HepG2 (cell line): ENCODE results near the gene CASKIN1. TPM values are rescaled to one million over a fixed set of nuclear protein-coding genes. Genes with fewer than 3 reads are reported as not detected.

ENCODE experiments used
- ATAC-seq: fragments of 200-7000 bp; cut with Tn5 transposase; 3 replicates; pipeline ENCODE4 v1.9.1; 2020; ENCODE audit warnings: mild to moderate bottlenecking, moderate library complexity
- BruUV-seq: library from RNA; stranded (reverse); fragments of 400-500 nt; replicated peaks from 2 replicates; lab custom pipeline; 2021; lab: Mats Ljungman, UMichigan
- CTCF ChIA-PET: fragments of 300-600 bp; formaldehyde crosslinking; extraction: SDS; loops from one replicate; lab custom pipeline; 2021; ENCODE audit warnings: low total read pairs, inconsistent platforms, low intra/inter-chr PET ratio; lab: Yijun Ruan, JAX
- POLR2A ChIA-PET: fragments of 350-600 bp; sonication (Branson Sonifier 250); formaldehyde crosslinking; loops from one replicate; lab custom pipeline; 2020; ENCODE audit warnings: antibody characterized with exemption, inconsistent platforms; lab: Yijun Ruan, JAX
- DNase-seq: peaks from one replicate; pipeline ENCODE4 v3.0.0-alpha.2; 2015; ENCODE audit warnings: low spot score
- FAIRE-seq: peaks from 3 replicates; lab custom pipeline; 2011; peaks lifted over from hg19 to GRCh38; lab: Jason Lieb, UNC
- H2AFZ ChIP-seq: one replicate; pipeline ENCODE4 v1.6.1; 2011; ENCODE audit warnings: low read length, inconsistent platforms
- H3K27ac ChIP-seq: fragments of 300-600 bp; 3 replicates; pipeline ENCODE4 v1.8.0; 2011; ENCODE audit warnings: mixed run types, mild to moderate bottlenecking, mixed read lengths, low read length, inconsistent platforms; ENCODE audit not compliant: insufficient read depth; ENCODE audit errors: extremely low read length
- H3K27me3 ChIP-seq, 2 experiments: fragments of 200-600 bp in 1 of 2; 2 replicates in 1 of 2; 3 replicates in 1 of 2; pipeline versions ENCODE4 v1.6.0 to v1.8.0; 2011; ENCODE audit warnings: low read length in 2 of 2, mild to moderate bottlenecking in 2 of 2, moderate library complexity in 2 of 2, inconsistent platforms in 1 of 2; ENCODE audit not compliant: insufficient read depth in 2 of 2, control insufficient read depth in 1 of 2
- H3K36me3 ChIP-seq, 2 experiments: fragments of 200-600 bp in 1 of 2; replicated peaks in 1 of 2; 2 replicates in 1 of 2; 3 replicates in 1 of 2; pipeline versions ENCODE4 v1.5.1 to v1.8.0; 2011; ENCODE audit warnings: low read length in 2 of 2, inconsistent platforms in 1 of 2; ENCODE audit not compliant: insufficient read depth in 2 of 2, control insufficient read depth in 1 of 2
- H3K4me1 ChIP-seq: 2 replicates; pipeline ENCODE4 v1.5.1; 2012; ENCODE audit warnings: low read length, inconsistent platforms; ENCODE audit not compliant: insufficient read depth
- H3K4me2 ChIP-seq: 2 replicates; pipeline ENCODE4 v1.6.0; 2011; ENCODE audit warnings: low read depth, low read length, inconsistent platforms
- H3K4me3 ChIP-seq, 3 experiments: fragments of 200-600 bp in 1 of 3; sonication (generic), shearing (Covaris generic) in 1 of 3; replicated peaks in 1 of 3; 2 replicates each; pipeline ENCODE4 v1.5.1; 2011 to 2016; ENCODE audit warnings: low read length in 3 of 3, inconsistent platforms in 2 of 3, low read depth in 2 of 3, mild to moderate bottlenecking in 2 of 3, control low read depth in 1 of 3, mixed read lengths in 1 of 3; ENCODE audit not compliant: insufficient read depth in 1 of 3
- H3K79me2 ChIP-seq: one replicate; pipeline ENCODE4 v1.6.1; 2011; ENCODE audit warnings: low read length, inconsistent platforms; ENCODE audit not compliant: insufficient read depth
- H3K9ac ChIP-seq: 2 replicates; pipeline ENCODE4 v1.6.0; 2011; ENCODE audit warnings: mild to moderate bottlenecking, low read depth, low read length, inconsistent platforms; ENCODE audit not compliant: insufficient read depth
- H3K9me3 ChIP-seq: 2 replicates; pipeline ENCODE4 v1.5.1; 2012; ENCODE audit warnings: mild to moderate bottlenecking, low read length
- H4K20me1 ChIP-seq: 2 replicates; pipeline ENCODE4 v1.6.0; 2011; ENCODE audit warnings: inconsistent platforms, mild to moderate bottlenecking, low read length, moderate library complexity; ENCODE audit not compliant: insufficient read depth
- GATAD2A ChIP-seq: IDR thresholded peaks from 2 replicates; pipeline ENCODE4 v1.6.1; 2016
- HCFC1 ChIP-seq: fragments of 150-350 bp; IDR thresholded peaks from 2 replicates; pipeline ENCODE4 v1.6.1; 2014; ENCODE audit warnings: low read depth, low read length
- HDAC2 ChIP-seq: sonication (generic); formaldehyde crosslinking; IDR thresholded peaks from 2 replicates; pipeline ENCODE4 v1.4.0; 2020; ENCODE audit warnings: missing genetic modification reagents
- HOXA3 ChIP-seq: sonication (generic); formaldehyde crosslinking; IDR thresholded peaks from 2 replicates; pipeline ENCODE4 v1.5.0; 2020; ENCODE audit warnings: missing genetic modification reagents
- MED1 ChIP-seq: sonication (generic); formaldehyde crosslinking; IDR thresholded peaks from 2 replicates; pipeline ENCODE4 v1.4.0; 2020; ENCODE audit warnings: missing genetic modification reagents
- NR2C2 ChIP-seq: sonication (generic); formaldehyde crosslinking; IDR thresholded peaks from 2 replicates; pipeline ENCODE4 v1.4.0; 2020; ENCODE audit warnings: missing genetic modification reagents, mild to moderate bottlenecking, moderate library complexity, borderline replicate concordance
- PAX8 ChIP-seq: sonication (generic); formaldehyde crosslinking; IDR thresholded peaks from 2 replicates; pipeline ENCODE4 v1.8.0; 2022; ENCODE audit warnings: mild to moderate bottlenecking, missing genetic modification reagents, borderline replicate concordance
- PTBP1 ChIP-seq: fragments of 200-400 bp; formaldehyde crosslinking; IDR thresholded peaks from 2 replicates; pipeline ENCODE4 v1.6.1; 2018; ENCODE audit warnings: low read length, low read depth; ENCODE audit not compliant: poor library complexity, severe bottlenecking
- REXO4 ChIP-seq: sonication (generic); formaldehyde crosslinking; IDR thresholded peaks from 2 replicates; pipeline ENCODE4 v1.8.0; 2022; ENCODE audit warnings: missing genetic modification reagents, mild to moderate bottlenecking, borderline replicate concordance
- SAP130 ChIP-seq: IDR thresholded peaks from 2 replicates; pipeline ENCODE4 v1.6.1; 2016; ENCODE audit warnings: low read depth
- XRCC5 ChIP-seq: fragments of 200-400 bp; formaldehyde crosslinking; optimal IDR thresholded peaks from 2 replicates; pipeline ENCODE3; 2017; ENCODE audit warnings: mild to moderate bottlenecking, low read length
- ZNF160 ChIP-seq: sonication (generic); formaldehyde crosslinking; IDR thresholded peaks from 2 replicates; pipeline ENCODE4 v1.8.0; 2022; ENCODE audit warnings: mild to moderate bottlenecking, inconsistent platforms, missing genetic modification reagents
- ZNF20 ChIP-seq: sonication (generic); formaldehyde crosslinking; IDR thresholded peaks from 2 replicates; pipeline ENCODE4 v1.4.0; 2020; ENCODE audit warnings: mild to moderate bottlenecking, moderate library complexity, missing genetic modification reagents
- ZNF572 ChIP-seq: sonication (generic); formaldehyde crosslinking; IDR thresholded peaks from 2 replicates; pipeline ENCODE4 v1.5.1; 2020; ENCODE audit warnings: mild to moderate bottlenecking, missing genetic modification reagents
- ZNF891 ChIP-seq: sonication (generic); formaldehyde crosslinking; IDR thresholded peaks from 2 replicates; pipeline ENCODE4 v1.5.0; 2020; ENCODE audit warnings: mild to moderate bottlenecking, missing genetic modification reagents
- WGBS: methylation state at CpG from one replicate; pipeline ENCODE4 v1.1.6; 2017; ENCODE audit warnings: low lambda C conversion rate; 5-methylcytosine and 5-hydroxymethylcytosine counted together
- in situ Hi-C: cut with HindIII; loops from 2 replicates; pipeline ENCODE4 v1.10.0; 2017; ENCODE audit warnings: low pct_unique_long_range_greater_than_20kb; ENCODE audit not compliant: extremely low pct_ligation_motif_present
- intact Hi-C: fragments of 100-400 bp; cut with micrococcal nuclease; formaldehyde crosslinking; loops from one replicate; pipeline ENCODE4 v1.10.0; 2022; ENCODE audit not compliant: unreplicated experiment
- polyA plus RNA-seq, 8 experiments: library from polyadenylated mRNA; depleted of rRNA in 3 of 8; stranded (reverse) in 7 of 8; unstranded in 1 of 8; fragments of >200 nt; fragmentation: Illumina TruSeq in 4 of 8; extraction: Trizol in 4 of 8; gene quantifications; 2 replicates each; pipeline versions ENCODE4 v1.2.1 to v1.2.3, GENCODE V29; 2011 to 2016; ENCODE audit warnings: low read depth in 4 of 8, missing spikeins in 1 of 8, mixed read lengths in 1 of 8; ENCODE audit not compliant: insufficient read depth in 1 of 8
- total RNA-seq, 5 experiments: library from RNA; depleted of rRNA; stranded (reverse); fragments of >200 nt; fragmentation: Illumina TruSeq; extraction: Trizol; gene quantifications; 2 replicates each; pipeline ENCODE4 v1.2.3, GENCODE V29; 2016; ENCODE audit warnings: low read depth in 1 of 5
- TF ChIP-seq, protein P1 (sequence below): IDR thresholded peaks from 2 replicates; pipeline ENCODE4 v1.6.1; 2016; ENCODE audit warnings: missing compliant biosample characterization, missing genetic modification reagents, borderline replicate concordance
- TF ChIP-seq, protein P2 (sequence below), 2 experiments: sonication (generic) in 1 of 2; formaldehyde crosslinking in 1 of 2; IDR thresholded peaks; 2 replicates each; pipeline versions ENCODE4 v1.4.0 to v1.6.1; 2018 to 2020; ENCODE audit warnings: missing genetic modification reagents in 2 of 2, borderline replicate concordance in 1 of 2, low read depth in 1 of 2, mild to moderate bottlenecking in 1 of 2, missing biosample characterization in 1 of 2
- TF ChIP-seq, protein P3 (sequence below): sonication (generic); formaldehyde crosslinking; IDR thresholded peaks from 2 replicates; pipeline ENCODE4 v1.5.0; 2020; ENCODE audit warnings: mild to moderate bottlenecking, missing genetic modification reagents

Gene CASKIN1
- total and polyA plus RNA-seq, 2 of the 13 experiments (the other 11 are each of a cell fraction or from before 2014, with no cell fraction given), result 1.2 to 2.2 TPM

DNA sequence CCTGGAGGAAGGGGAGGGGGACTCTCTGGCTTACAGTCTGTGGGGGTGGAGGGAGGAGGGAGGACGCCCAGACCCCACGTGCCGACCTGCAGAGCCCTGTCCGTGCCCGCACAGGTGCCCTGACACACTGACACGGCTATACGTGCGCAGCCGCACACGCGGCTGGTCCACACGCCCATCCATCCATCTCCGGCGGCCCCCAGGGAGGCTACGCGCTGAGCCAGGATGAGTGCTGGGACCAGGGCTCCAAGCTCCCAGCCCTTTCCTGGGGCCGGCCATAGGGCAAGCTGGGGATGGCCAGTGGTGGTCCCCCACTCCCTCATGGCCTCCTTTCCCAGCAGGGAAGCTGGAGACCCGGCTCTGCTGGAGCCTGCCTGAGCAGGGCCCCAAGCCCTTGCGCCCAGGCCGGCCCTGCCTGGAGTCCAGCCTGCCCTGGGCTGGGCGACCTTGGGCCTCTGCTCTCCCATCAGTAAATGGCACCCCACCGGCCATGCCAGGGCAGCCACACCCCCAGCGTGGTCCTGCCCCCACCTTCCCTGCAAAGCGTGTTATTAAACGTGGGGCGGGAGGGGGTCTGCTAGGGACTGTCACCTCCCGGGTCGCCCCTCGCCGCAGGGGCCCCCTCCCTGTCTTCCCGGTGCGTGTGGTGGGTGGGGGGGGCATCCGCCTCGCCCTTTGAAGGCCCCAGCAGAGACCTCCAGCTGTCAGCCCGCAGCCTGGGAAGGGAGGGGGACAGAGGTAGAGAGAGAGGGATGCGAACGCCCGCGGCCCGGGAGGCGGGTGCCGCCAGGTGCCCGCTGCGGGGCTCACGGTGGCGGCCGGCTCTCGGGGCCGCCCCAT is 863 bp downstream of the CASKIN1 start (continued):
- TF ChIP-seq MED1 (CRISPR knock-in tag) (no peak), GATAD2A (CRISPR knock-in tag) (no peak), XRCC5 (no peak), HCFC1 (no peak), ZNF572 (CRISPR knock-in tag) (no peak), ZNF20 (CRISPR knock-in tag) (no peak)
- TF ChIP-seq, protein P1, sequence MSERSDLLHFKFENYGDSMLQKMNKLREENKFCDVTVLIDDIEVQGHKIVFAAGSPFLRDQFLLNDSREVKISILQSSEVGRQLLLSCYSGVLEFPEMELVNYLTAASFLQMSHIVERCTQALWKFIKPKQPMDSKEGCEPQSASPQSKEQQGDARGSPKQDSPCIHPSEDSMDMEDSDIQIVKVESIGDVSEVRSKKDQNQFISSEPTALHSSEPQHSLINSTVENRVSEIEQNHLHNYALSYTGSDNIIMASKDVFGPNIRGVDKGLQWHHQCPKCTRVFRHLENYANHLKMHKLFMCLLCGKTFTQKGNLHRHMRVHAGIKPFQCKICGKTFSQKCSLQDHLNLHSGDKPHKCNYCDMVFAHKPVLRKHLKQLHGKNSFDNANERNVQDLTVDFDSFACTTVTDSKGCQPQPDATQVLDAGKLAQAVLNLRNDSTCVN, result no peak

DNA sequence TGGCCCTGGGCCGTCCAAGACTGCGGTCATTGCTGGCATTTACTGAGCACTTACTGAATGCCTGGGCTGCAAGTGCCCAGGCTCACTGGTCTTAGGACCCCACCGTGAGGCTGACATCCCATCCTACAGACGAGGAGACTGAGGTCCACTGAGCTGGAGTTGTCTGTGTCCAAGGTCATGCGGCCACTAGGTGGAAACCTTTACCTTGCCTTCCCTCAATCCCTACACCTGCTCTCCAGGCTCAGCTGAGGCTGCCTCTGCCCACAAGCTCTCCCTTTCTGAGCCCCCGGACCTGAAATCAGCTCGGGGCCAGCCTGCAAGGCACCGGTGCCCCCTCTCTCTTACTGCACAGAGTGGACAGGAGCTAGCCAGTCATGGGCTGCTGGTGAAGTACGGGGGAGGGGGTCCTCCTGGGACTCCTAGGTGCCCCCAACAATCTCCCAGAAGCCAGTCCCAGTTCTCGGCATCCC is 1.5 kb downstream of the CASKIN1 start:
- Histone ChIP-seq H3K9ac (peak overlapping the region; percentile 44; the same call in 1 of the 2 replicates), H3K4me1 (peaks cover 59% of the 10 kb centered on the region), H3K36me3 (no peaks in the 10 kb centered on the region), H3K4me3 (peak overlapping the region; percentile 9 to 66 (median 53); a peak in 4 of 6 replicates), H3K9me3 (no peaks in the 10 kb centered on the region), H3K27me3 (peaks cover 2 to 33% of the 10 kb centered on the region in 2 experiments; a peak in 3 of 5 replicates), H3K27ac (no peak overlapping the region), H3K4me2 (peak overlapping the region; percentile 71), H4K20me1 (no peaks in the 10 kb centered on the region), H3K79me2 (no peaks in the 10 kb centered on the region), H2AFZ (no peak overlapping the region)
- FAIRE-seq, result peak; percentile 71
- BruUV-seq, result no TSS peak
- 6% methylated on average over 6 of the region's 10 CpGs for WGBS
- ChIA-PET CTCF (interaction anchor here (1.6 kb wide), 1 partner anchor 56 kb away, joined by 6 read pairs; the partner anchor contains the start of gene ECI1), POLR2A (interaction anchor here (0.8 to 2.9 kb wide), 9 partner anchors 10 to 56 kb away, joined by 3 to 19 read pairs (median 4); partner anchors contain the start of genes E4F1, ECI1, PGP and TRAF7)
- in situ Hi-C loops, result no loop called here
- peak; percentile 68 for ATAC-seq
- peak; percentile 67 for DNase-seq
- intact Hi-C loops, result loop anchor here (5.0 kb wide), 2 partner anchors 33 to 57 kb away; partner anchors contain the start of gene ECI1
- 0 out of 2 replicates have a peak, but pooled peaks have one; percentile 18 for TF ChIP-seq NR2C2 (CRISPR knock-in tag)
- TF ChIP-seq PAX8 (CRISPR knock-in tag), result no peak
- TF ChIP-seq, protein P2, sequence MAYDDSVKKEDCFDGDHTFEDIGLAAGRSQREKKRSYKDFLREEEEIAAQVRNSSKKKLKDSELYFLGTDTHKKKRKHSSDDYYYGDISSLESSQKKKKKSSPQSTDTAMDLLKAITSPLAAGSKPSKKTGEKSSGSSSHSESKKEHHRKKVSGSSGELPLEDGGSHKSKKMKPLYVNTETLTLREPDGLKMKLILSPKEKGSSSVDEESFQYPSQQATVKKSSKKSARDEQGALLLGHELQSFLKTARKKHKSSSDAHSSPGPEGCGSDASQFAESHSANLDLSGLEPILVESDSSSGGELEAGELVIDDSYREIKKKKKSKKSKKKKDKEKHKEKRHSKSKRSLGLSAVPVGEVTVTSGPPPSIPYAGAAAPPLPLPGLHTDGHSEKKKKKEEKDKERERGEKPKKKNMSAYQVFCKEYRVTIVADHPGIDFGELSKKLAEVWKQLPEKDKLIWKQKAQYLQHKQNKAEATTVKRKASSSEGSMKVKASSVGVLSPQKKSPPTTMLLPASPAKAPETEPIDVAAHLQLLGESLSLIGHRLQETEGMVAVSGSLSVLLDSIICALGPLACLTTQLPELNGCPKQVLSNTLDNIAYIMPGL (CRISPR knock-in tag; IDR thresholded peaks at IDR 0.05; ENCODE audit: borderline replicate concordance in 1 of 2, low read depth in 1 of 2), result peak; percentile 27 to 77; a peak in 2 of 4 replicates
- peak; percentile 61; the same call in 1 of the 2 replicates for TF ChIP-seq HOXA3 (CRISPR knock-in tag)
- TF ChIP-seq, protein P3, sequence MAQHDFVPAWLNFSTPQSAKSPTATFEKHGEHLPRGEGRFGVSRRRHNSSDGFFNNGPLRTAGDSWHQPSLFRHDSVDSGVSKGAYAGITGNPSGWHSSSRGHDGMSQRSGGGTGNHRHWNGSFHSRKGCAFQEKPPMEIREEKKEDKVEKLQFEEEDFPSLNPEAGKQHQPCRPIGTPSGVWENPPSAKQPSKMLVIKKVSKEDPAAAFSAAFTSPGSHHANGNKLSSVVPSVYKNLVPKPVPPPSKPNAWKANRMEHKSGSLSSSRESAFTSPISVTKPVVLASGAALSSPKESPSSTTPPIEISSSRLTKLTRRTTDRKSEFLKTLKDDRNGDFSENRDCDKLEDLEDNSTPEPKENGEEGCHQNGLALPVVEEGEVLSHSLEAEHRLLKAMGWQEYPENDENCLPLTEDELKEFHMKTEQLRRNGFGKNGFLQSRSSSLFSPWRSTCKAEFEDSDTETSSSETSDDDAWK, result no peak
- peak; percentile 27; the same call in 1 of the 2 replicates for TF ChIP-seq ZNF891 (CRISPR knock-in tag)
- peak; percentile 24; the same call in 1 of the 2 replicates for TF ChIP-seq HDAC2 (CRISPR knock-in tag)
- TF ChIP-seq SAP130, result peak; percentile 54; the same call in 1 of the 2 replicates
- no peak for TF ChIP-seq PTBP1
- TF ChIP-seq REXO4 (CRISPR knock-in tag), result no peak
- no peak for TF ChIP-seq ZNF160 (CRISPR knock-in tag)
